T-helper 1 cell treated with Interleukin-12 subunit alpha and Interleukin-12 subunit beta and Interleukin-4 antibody, amounts not matched to agents 30 μg/mL and 1 μg/mL, for 36 hours (primary cell): Measurements from ENCODE around the gene SLC2A11.
"Not testable (repeated sequence)": the region's sequence is repeated elsewhere in the genome, so short reads cannot be mapped to it uniquely, and the experiment has no call there.

Source experiments
- H3K27ac Mint-ChIP-seq: one replicate; pipeline ENCODE4 v1.8.0; 2021; ENCODE audit warnings: mild to moderate bottlenecking, mixed read lengths
- H3K27me3 Mint-ChIP-seq: one replicate; pipeline ENCODE4 v1.8.0; 2021; ENCODE audit warnings: low read depth, mixed read lengths
- H3K36me3 Mint-ChIP-seq: one replicate; pipeline ENCODE4 v1.8.0; 2021; ENCODE audit warnings: low read depth, mixed read lengths
- H3K4me1 Mint-ChIP-seq: one replicate; pipeline ENCODE4 v1.8.0; 2021; ENCODE audit warnings: low read depth, mixed read lengths
- H3K4me3 Mint-ChIP-seq: one replicate; pipeline ENCODE4 v1.8.0; 2021; ENCODE audit warnings: mild to moderate bottlenecking, moderate library complexity, mixed read lengths
- H3K9me3 Mint-ChIP-seq: one replicate; pipeline ENCODE4 v1.8.0; 2021; ENCODE audit warnings: mixed read lengths

The SLC2A11 gene

DNA sequence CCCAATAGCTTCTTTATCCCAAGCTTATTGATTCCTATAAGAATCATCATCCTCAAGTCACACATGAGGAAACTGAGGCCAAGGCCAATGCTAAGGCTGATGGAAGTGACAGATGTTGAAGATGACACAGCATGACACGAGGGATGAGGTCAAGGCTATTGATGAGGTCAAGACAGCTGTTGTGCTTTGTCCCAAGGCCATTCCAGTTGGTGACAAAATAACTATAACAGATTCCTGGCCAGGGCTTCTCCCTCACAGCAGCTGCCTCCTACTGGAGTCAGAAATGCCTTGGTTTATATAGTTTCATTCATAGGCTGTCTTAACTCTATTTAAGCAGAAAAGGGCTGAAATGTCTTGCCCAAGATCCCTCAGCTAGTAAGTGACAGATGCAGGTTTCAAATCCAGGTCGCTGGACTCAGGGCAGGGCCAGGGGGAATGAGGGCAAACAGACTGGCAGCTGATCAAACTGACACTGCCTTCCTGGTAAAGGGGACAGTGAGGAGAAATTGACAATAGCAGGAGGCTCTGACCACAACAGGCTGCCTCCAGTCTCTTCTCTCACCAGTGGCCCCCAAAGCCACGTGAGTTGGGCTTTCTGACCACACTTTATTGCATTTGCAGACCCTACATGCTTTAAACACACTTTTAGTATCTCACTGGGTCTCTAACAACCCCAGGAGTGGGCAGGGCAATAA is 53.0 kb downstream of the SLC2A11 start:
- no peak overlapping the region for H3K4me3 Mint-ChIP-seq
- no peaks in the 10 kb centered on the region for H3K36me3 Mint-ChIP-seq
- H3K27ac Mint-ChIP-seq: no peak overlapping the region
- H3K4me1 Mint-ChIP-seq: peaks cover 24% of the 10 kb centered on the region
- peaks cover 6% of the 10 kb centered on the region for H3K27me3 Mint-ChIP-seq
- H3K9me3 Mint-ChIP-seq: no peaks in the 10 kb centered on the region

DNA sequence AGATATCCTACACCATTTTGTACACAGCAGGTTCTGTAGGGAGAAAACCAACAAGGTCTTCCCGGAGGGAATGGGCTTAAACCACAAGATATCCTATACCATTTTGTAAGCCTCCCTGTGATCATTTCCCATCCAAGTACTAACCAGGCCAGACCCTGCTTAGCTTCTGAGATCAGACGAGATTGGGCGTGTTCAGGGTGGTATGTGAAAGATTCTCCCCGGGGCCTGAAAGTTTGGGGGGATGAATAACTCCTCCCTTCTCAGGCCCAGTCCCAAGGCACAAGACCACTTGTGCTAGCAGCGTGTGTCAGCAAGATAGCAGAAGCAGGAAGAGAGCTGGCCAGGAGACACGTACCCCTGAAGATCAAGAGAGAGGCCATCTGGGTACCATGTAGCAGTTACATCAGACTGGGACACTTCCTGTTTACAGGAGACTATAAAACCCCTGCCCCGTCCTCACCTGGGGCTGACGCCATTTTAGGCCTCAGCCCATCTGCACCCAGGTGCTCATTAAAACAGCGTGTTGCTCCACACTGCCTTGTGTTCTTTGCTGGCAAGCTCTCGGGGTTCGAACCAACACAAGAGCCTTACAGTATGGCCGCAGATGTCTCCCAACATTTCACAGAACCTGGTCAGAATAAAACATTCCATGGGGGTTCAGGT is 53.8 kb downstream of the SLC2A11 start:
- Mint-ChIP-seq H3K4me1 (peaks cover 22% of the 10 kb centered on the region), H3K4me3 (peak overlapping the region; percentile 9)

DNA sequence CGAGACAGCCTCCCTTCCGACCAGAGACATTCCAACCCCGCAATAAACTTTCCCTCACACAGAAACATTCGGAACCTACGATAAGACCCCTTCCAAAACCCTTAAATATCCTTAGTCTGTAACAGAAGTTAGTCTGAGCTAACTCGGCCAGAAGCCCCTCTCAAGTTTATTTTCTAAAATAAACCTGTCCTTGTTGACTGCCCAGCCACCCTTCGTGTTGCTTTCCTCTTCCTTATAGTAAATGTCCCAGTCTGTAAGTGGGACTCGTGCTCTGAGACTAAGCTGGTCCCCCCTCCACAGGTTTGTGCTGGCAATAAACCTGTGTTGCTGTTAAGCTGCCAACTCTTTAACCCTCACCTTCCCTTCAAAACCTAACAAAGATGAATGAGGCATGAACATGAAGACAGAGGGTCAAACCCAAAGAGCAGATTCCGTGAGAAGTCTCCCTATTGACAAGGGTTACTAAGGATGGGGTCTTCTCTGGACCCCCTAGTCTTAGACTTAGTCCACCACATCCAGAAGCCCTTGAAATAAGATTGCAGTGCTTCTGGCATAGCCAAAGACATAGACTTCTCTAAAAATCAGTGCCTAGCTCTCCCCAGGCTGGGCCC is 54.7 kb downstream of the SLC2A11 start:
- Mint-ChIP-seq H3K4me3 (peak overlapping the region; percentile 11), H3K4me1 (peaks cover 22% of the 10 kb centered on the region), H3K9me3 (no peaks in the 10 kb centered on the region), H3K27me3 (peaks cover 4% of the 10 kb centered on the region), H3K27ac (no peak overlapping the region), H3K36me3 (no peaks in the 10 kb centered on the region)

More for the DNA sequence above, 53.8 kb downstream of the SLC2A11 start:
- peaks cover 6% of the 10 kb centered on the region for H3K27me3 Mint-ChIP-seq
- H3K27ac Mint-ChIP-seq: no peak overlapping the region
- H3K9me3 Mint-ChIP-seq: no peaks in the 10 kb centered on the region
- H3K36me3 Mint-ChIP-seq: no peaks in the 10 kb centered on the region

DNA sequence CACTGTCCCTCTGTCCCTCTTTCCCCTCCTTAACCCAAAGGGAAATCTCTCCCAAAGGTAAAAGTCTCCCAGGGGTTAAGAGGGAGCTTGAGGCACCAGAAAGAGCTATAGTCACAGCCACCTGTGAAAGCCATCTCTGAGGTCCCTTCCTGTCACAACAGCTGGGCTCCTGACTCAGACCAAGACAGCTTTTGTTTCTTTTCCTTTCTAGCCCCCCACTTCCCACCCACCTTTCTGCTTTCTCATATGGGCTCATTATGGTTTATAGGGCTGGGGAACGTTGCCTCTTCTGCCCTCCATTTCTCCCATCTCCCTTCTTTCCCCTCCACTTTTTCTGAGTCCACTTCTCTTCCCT is 55.6 kb downstream of the SLC2A11 start:
- peaks cover 22% of the 10 kb centered on the region for H3K4me1 Mint-ChIP-seq
- H3K27ac Mint-ChIP-seq: peak overlapping the region; percentile 93
- H3K27me3 Mint-ChIP-seq: peaks cover 4% of the 10 kb centered on the region
- H3K36me3 Mint-ChIP-seq: no peaks in the 10 kb centered on the region
- H3K4me3 Mint-ChIP-seq: peak overlapping the region; percentile 93
- no peaks in the 10 kb centered on the region for H3K9me3 Mint-ChIP-seq

DNA sequence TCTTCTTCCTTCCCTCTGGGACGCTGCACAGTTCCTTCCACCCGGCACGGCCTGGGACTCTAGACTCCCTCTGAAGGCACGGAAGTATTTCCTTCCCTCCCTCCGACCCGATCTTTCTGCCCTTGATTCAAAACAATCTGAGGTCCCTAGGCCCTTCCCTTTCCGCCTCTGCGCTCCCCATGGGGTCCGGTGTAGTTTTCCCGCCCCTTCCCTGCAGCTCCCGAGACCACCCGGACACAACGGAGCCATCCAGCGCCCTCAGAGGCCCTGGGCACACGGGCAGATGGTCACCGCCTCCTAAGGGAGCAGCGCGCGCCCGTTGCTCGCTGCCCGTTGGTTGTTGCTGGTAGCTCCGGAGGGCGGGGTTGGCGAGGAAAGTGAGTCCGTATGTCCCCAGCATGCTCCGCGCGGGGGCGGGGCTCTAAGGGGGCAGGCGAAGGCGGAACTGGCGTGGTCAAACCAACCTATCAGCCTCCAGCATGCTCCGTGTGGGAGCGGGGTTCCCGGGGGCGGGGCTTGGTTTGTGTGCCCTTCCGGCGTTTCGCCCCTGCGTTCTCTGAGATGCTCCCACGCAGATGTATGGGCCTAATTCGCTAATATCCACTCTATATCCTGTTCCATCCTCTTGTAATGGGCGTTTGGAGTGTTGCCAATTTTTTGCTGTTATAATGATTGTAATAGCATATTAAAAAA is 56.1 kb downstream of the SLC2A11 start:
- no peaks in the 10 kb centered on the region for H3K36me3 Mint-ChIP-seq
- no peaks in the 10 kb centered on the region for H3K9me3 Mint-ChIP-seq
- peak overlapping the region; percentile 93 for H3K27ac Mint-ChIP-seq
- peak overlapping the region; percentile 93 for H3K4me3 Mint-ChIP-seq
- peaks cover 4% of the 10 kb centered on the region for H3K27me3 Mint-ChIP-seq
- peaks cover 22% of the 10 kb centered on the region for H3K4me1 Mint-ChIP-seq

DNA sequence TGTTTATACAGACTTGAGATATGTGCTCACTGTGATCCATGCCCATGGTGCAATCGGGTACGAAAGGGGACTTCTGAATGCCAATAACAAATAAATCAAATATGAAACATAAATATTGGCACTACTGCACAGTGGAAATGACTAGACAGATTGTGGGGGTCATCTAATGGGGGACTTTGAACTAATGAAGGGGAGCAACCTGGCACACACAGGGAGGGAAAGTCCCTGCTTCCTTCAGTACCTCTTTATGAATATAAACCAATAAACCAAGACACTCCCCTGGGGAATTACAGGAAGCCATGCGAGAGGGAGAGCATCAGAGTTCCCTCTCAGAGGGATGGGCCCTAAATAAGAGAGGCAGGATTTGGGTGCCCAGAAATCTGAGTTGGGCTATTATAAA is 57.6 kb downstream of the SLC2A11 start:
- no peak overlapping the region for H3K27ac Mint-ChIP-seq
- H3K4me3 Mint-ChIP-seq: no peak overlapping the region
- H3K9me3 Mint-ChIP-seq: no peaks in the 10 kb centered on the region
- peaks cover under 1% of the 10 kb centered on the region for H3K27me3 Mint-ChIP-seq
- H3K36me3 Mint-ChIP-seq: no peaks in the 10 kb centered on the region
- H3K4me1 Mint-ChIP-seq: peaks cover 22% of the 10 kb centered on the region

DNA sequence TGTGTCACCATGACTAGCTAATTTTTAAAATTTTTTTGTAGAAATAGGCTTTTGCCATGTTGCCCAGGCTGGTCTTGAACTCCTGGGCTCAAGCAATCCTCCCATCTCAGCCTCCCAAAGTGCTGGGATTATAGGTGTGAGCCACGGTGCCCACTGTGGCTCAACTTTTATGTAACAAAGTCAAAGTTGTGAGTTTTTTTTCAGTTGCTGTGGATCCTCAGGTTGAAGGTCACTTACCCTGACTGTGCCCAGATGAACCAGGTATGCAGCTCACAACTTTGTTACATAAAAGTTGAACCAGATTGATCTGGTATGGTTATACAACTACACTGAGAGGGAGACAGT is 62.6 kb downstream of the SLC2A11 start:
- H3K27ac Mint-ChIP-seq: not testable (repeated sequence)

DNA sequence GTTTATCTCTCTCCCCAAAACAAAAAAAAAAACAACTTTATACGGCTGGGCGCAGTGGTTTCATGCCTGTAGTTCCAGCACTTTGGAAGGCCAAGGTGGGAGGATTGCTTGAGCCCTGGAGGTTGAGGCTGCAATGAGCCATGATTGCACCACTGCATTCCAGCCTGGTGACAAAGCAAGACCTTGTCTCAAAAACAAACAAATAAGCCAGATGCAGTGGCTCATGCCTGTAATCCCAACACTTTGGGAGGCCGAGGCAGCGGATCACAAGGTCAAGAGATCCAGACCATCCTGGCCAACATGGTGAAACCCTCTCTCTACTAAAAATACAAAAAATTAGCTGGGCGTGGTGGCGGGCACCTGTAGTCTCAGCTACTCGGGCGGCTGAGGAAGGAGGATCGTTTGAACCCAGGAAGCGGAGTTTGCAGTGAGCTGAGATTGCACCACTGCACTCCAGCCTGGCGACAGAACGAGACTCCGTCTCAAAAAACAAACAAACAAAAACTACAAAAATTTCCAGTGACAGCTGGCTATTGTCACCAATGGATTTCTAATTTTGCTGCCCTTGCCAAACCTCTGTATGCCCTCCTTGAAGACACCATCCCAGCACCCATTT is 64.0 kb downstream of the SLC2A11 start:
- H3K36me3 Mint-ChIP-seq, H3K4me3 Mint-ChIP-seq, H3K4me1 Mint-ChIP-seq, H3K27ac Mint-ChIP-seq, H3K27me3 Mint-ChIP-seq: not testable (repeated sequence)
- peaks cover 13% of the 10 kb centered on the region for H3K9me3 Mint-ChIP-seq

More for the DNA sequence above, 62.6 kb downstream of the SLC2A11 start:
- not testable (repeated sequence) for H3K27me3 Mint-ChIP-seq, H3K4me3 Mint-ChIP-seq, H3K36me3 Mint-ChIP-seq, H3K4me1 Mint-ChIP-seq
- H3K9me3 Mint-ChIP-seq: peaks cover 11% of the 10 kb centered on the region

DNA sequence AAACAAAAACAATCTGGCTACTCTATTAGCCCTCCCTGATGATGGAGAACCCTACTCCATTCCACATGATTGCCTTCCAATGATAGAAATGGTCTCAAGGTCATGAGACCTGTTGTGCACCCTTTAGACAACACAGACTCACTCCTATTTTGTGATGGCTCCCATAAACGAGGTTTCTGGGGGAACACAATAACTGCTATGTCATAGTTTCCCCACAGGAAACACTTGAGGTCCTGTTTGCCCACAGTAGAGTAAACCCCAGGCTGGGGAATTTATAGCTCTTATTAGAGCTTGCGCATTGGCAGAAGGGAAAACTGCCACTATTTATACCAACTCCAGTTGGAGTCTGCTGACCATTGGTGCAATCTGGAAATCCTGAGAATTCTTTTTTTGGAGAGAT is 65.2 kb downstream of the SLC2A11 start:
- H3K36me3 Mint-ChIP-seq: peaks cover 6% of the 10 kb centered on the region
- no peak overlapping the region for H3K27ac Mint-ChIP-seq
- H3K4me3 Mint-ChIP-seq: no peak overlapping the region
- peaks cover 13% of the 10 kb centered on the region for H3K9me3 Mint-ChIP-seq
- H3K27me3 Mint-ChIP-seq: no peaks in the 10 kb centered on the region
- H3K4me1 Mint-ChIP-seq: peaks cover 3% of the 10 kb centered on the region

DNA sequence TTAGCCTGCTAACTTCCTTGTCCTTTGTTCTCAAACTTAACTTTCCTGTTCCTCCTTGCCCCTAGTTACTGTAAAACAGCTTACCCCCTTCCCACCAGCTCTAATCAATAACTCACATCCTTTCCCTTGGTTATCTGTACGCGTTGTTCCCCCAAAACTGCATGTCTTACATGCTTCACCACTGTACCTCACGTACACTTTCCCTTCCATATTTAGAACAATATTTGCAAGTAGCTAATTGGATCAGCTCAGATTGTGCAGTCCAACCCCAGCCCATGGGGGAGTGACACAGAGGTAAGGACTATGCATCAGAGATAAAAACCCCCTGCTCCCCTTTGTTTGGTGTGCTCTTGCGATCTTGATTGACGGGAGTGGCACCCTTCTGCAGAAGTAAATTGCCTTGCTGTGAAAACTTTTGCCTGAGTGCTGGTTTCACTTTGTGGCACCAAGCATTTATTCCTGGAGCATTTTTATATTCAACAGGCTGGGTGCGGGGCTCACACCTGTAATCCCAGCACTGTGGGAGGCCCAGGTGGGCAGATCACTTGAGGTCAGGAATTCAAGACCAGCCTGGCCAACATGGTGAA is 67.4 kb downstream of the SLC2A11 start:
- no peak overlapping the region for H3K4me3 Mint-ChIP-seq
- peaks cover 13% of the 10 kb centered on the region for H3K9me3 Mint-ChIP-seq
- peaks cover 6% of the 10 kb centered on the region for H3K36me3 Mint-ChIP-seq
- H3K4me1 Mint-ChIP-seq: peaks cover 3% of the 10 kb centered on the region
- peaks cover 4% of the 10 kb centered on the region for H3K27me3 Mint-ChIP-seq
- no peak overlapping the region for H3K27ac Mint-ChIP-seq

DNA sequence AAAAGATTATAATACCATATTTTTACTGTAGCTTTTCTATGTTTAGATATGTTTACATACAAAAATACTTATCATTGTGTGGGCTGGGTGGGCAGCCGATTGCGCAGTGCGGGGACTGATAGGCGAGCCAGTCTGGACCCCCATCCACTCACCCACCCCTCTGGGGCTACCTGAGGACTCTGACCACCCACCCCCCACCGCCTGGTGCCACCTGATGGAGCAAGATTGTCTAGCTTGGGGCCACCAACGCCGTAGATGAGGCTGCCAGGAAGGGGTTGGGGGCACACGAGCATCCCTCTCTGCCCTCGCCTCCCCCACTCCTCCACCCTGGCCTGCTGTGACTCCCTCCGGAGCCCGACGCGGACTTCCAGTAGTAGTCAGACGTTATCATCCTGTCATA is 68.9 kb downstream of the SLC2A11 start:
- H3K36me3 Mint-ChIP-seq: peaks cover 10% of the 10 kb centered on the region
- peaks cover 17% of the 10 kb centered on the region for H3K9me3 Mint-ChIP-seq
- H3K27ac Mint-ChIP-seq: no peak overlapping the region
- no peak overlapping the region for H3K4me3 Mint-ChIP-seq
- H3K4me1 Mint-ChIP-seq: peaks cover 3% of the 10 kb centered on the region
- H3K27me3 Mint-ChIP-seq: peaks cover 9% of the 10 kb centered on the region
